HG03159 (cell line): ENCODE measurements around the gene OR2AG2.

Experiments
- ATAC-seq: cut with Tn5 transposase; IDR thresholded peaks from one replicate; pipeline ENCODE4 v1.9.1; 2021; ENCODE audit warnings: mild to moderate bottlenecking, moderate library complexity; ENCODE audit not compliant: unreplicated experiment

The OR2AG2 gene

DNA sequence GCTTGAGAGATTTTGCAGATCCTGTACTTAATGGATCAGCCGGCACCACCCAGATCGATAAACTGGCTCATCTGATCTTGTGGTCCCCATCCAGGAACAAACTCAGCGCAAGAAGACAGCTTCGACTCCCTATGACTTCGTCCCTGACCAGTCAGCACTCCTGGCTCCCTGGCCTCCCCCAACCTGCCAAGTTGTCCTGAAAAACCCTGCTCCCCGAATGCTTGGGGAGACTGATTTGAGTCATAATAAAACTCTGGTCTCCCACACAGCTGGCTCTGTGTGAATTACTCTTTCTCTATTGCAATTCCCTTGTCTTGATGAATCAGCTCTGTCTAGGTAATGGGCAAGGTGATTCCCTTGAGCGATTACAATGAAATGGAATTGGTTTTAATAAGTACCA, 29.5 kb downstream of the OR2AG2 start:
- no peak for ATAC-seq

DNA sequence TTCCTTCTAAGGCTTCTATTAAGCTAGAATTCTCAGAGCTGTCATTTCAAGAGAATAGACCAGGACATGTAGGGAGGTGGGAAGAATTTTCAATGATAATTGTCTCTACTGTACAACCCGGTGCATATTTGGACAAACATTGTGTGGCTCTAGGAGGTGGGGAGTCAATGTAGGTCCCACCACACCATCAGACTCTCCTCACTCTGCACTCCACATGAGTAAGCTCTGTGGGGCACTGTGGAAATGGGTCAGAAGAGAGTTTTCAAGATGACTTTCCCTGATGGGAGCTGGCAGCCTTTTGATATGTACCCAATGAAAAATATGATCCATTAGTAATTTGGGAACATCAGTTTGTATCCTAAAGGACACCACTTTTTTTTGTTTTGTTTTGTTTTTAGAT, 33.2 kb downstream of the OR2AG2 start:
- no peak for ATAC-seq

DNA sequence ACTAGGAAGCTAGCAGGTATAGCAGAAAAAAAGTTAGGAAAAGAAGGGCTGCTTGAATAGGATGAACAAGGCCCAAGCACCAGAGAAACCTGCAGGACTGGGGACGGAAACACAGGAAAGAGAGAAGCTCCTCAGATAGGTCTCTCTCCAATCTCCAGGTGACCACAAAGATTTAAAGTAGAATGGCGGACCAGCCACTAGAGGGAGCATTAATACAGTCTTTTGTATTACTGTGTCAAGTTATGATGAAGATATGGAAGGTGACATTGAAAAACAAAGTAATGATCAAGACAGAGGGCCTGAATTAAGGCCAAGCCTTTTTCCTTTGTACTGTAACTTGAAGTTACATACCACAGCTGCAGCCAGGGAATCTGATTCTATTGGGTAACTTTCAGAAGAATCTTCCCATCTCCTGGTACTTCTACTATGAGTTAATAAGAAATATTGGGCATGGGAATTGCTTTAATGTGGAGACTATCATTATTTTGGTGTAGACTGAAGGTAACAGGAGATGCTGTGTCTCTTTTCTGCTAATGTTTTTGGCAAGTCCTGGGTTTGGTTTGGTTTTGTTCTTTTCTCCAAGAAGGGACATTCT, 33.8 kb downstream of the OR2AG2 start:
- peak; percentile 89 for ATAC-seq

DNA sequence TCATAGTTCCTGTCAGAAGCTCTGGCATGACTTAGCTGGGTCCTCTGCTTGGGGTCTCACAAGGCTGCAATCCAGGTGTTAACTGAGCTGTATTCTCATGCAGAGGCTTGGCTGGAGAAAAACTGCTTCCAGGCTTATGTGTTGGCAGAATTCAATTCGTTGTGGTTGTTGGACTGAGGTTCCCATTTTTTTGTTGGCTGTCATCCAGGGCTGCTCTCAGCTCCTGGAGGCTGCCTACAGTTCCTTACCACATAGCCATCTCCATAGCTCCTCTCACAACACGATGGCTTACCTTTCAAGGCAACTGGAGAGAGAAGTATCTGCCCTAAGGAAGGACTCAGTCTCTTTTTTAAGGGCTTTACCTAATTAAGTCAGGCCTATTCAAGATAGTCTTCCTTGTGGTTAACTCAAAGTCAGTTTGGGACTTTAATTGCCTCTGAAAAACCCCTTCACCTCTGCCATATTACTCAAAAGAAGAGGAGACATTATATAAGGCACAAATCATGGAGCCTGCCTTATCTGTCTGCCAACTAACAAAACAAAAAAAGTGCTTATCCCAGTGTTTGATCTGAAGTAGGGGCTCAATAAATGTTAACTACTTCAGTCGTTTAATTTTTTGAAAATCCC, 35.2 kb downstream of the OR2AG2 start:
- ATAC-seq, result no peak

DNA sequence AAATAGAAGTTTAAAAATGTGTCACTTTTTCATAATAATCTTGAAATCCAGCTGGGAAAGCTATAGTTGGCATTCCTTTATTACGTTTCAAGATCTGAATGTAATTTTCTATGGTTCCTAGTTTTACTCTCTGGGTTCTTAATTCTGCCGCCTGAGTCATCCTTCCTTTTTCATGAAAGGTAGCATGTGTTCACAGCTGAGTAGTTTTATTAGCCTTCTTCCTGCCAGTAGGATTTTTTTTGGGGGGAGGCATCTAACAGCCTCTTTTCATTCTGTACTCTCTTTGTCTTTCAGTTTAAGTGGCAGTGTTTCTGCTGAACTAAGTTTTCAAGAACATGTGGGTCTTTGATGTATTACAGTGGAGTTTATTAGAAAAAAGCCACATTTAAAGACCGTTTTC, 36.5 kb downstream of the OR2AG2 start:
- no peak for ATAC-seq

DNA sequence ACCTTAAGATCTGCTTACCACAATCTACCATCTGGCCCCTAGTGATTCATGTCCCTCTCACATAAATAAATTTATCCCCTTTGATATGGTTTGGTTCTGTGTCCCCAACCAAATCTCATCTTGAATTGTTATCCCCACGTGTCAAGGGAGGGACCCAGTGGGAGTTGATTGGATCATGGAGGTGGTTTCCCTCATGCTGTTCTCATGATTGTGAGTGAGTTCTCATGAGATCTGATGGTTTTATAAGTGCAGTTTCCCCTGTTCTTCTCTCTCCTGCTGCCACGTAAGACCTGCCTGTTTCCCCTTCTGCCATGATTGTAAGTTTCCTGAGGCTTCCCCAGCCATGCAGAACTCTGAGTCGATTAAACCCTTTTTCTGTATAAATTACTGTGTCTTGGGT, 37.2 kb downstream of the OR2AG2 start:
- ATAC-seq, result no peak

DNA sequence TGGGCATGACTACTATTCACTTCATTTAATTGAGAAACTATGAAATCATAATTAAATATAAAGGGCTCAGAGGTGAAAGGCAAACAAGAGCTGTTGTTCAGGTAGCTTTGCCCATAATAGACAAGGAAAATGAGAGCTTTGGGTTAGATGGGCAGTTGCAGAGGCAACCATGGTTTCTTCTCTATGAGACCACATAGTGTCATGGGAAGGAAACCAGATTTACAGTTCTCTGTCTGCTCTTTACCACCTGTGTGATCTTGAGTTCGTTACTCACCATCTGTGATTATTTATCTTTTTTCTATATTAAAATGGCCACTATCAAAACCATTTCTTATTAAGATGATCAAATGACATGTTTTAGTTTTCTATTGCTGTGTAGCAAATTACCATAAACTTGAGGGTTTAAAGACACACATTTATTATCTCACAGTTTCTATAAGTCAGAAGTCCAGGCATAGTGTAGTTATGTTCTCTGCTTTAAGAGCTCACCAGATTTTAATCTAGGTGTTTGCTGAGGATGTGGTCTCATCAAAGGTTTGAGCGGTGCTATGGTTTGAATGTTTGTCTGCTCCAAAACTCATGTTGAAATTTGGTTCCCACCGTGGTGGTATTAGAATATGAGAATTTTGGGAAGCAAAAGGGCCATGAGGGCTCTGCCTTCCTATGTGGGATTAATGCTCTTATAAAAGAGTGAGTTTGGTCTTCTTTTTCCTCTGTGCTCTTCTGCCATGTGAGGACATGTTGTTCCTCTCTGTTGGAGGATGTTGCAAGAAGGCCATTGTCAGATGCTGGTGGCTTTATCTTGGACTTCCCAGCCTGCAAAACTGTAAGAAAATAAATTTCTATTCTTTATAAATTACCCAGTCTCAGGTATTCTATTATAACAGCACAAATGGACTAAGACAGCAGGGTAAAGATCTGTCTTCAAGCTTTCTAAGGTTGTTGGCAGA, 38.2 kb downstream of the OR2AG2 start:
- no peak for ATAC-seq

DNA sequence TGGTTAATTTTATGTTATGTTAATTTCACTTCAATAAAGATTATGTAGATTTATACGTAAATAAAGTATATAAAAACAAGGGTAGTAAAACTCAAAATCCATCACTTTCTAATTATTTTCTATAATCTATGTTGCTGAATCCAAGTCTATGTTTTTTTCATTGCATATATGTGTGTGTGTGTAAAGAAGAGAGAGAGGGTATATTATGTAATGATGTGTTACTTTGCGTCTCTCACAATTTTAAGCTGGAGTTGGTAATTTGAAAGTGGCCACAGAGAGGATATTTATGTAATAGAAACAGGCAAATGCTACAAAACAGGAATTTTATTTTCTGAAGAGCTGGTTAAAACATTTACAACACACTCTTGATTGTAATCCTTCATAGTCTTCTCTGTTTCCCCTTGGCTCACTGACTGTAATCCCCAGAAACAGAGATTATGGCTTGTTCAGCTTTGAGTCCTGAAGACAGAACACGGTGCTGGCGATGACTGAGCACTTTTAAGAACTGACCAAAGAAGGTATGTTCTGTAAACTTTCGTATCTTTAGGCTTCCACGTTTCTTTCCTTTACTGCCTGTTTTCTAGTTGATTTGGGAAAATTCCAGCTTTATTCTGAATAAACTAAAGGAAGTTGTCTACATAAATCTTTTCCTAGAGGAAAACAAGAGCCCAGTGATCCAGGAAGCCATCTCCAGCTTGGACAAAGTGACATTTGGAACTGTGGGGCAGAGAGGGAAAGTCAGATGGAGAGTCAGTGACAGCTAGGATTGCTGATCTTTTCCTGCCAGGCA, 43.6 kb downstream of the OR2AG2 start:
- ATAC-seq, result no peak

DNA sequence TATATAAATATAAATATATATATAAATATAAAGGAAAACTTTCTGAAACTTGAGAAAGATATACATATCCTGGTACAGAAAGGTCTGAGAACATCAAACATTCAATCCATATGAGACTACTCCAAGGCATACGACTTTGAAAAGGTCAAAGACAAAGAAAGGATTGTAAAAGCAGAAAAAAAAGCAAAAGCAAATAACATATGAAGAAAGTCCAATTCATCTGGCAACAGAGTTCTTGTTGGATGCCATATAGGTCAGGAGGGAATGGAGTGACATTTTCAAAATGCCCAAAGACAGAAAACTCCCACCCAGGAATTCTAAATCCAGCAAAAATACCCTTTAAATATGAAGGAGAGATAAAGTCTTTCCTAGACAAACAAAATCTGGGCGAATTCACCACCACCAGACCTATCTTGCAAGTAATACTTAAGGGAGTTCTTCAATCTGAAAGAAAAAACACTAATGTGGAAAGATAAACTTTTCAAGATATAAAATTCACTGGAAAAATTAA, 46.3 kb downstream of the OR2AG2 start:
- no peak for ATAC-seq

DNA sequence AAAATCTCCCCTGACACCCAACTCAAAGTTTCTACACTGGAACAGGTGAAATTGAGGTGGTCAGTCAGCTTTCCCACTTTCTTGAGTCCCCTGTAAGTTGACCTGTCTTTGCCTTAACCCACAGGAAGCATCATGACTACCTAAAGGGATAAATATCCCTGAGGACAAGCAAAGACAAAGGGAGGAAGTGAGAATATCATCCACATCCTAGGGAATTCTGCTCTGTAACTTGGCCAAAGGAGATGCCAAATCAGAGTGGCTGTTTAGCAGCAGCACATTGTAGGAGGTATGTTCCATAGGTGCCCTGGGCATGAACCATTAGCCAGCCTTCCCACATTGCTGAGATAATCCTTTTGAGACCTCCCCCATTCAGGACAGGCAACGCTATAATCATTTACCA, 47.8 kb downstream of the OR2AG2 start:
- no peak for ATAC-seq

DNA sequence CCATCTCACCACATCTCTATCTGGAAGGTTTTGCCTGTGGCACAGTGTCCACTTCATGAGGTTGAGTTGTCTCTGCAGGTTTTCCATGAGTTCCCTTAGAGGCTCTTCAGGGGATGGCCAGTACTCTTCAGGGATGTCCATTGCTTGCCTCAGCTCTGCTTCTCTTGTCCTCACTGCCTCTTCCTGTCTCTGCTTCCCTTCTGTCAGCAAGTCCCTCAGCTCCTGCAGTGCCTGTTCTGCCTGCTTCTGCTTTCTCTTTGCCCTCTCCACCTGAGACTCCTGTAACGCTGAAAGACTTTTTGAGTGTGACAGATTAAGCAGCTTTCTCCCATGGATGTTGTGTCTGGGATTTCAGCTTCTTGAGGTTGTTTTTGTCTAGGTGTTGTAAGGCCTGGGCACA, 50.4 kb downstream of the OR2AG2 start:
- ATAC-seq, result no peak

DNA sequence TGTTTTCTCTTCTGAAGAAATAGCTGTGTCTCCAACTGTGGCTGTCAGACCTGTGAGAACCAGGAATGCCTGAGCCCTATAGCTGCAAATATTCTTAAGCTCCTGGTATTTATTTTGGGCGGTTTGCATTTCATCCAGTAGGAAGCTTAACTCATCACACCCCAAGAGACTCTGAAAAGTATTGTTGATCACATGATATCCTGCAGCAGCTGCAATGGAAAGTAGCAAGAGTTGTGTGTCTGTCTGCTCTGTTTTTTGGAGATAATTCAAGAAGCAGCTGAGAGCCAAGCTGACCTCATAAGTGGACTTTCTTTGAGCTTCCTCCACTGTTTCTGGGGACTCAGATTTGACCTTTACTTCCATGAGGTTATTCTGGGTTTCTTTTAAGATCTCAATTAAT, 52.2 kb downstream of the OR2AG2 start:
- no peak for ATAC-seq

DNA sequence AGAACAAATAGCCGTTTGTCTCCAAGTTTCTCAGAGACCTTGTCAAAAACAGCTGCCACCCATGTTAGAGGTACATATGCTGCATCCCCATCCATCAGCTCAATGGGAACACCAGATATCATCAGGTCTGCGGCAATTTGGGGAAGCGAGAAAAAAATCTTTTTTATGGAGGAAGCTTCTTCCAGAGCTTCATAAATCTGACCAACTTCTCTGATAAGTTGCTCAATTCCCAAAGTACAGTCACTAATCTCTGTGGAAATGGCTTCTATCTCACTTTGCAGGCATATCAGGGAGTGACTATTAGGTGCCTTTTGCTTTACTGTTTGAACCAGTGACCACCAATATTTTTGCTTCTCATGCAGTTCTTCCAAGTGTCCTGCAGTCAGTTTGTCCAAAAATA, 54.4 kb downstream of the OR2AG2 start:
- no peak for ATAC-seq
